ENCODE results near the gene ESF1. TPM values are rescaled to one million over a fixed set of nuclear protein-coding genes. Genes with fewer than 3 reads are reported as not detected.

Gene ESF1
- total and polyA plus RNA-seq, 4 donors, result 7.9 to 14.6 (median 10.4) TPM

GRCh38 chr20:13790708-13791107, 6.0 kb upstream of the ESF1 start:
- no peak for TF ChIP-seq CTCF (IDR thresholded peaks at IDR 0.05; ENCODE audit: control extremely low read depth, extremely low read depth)

DNA sequence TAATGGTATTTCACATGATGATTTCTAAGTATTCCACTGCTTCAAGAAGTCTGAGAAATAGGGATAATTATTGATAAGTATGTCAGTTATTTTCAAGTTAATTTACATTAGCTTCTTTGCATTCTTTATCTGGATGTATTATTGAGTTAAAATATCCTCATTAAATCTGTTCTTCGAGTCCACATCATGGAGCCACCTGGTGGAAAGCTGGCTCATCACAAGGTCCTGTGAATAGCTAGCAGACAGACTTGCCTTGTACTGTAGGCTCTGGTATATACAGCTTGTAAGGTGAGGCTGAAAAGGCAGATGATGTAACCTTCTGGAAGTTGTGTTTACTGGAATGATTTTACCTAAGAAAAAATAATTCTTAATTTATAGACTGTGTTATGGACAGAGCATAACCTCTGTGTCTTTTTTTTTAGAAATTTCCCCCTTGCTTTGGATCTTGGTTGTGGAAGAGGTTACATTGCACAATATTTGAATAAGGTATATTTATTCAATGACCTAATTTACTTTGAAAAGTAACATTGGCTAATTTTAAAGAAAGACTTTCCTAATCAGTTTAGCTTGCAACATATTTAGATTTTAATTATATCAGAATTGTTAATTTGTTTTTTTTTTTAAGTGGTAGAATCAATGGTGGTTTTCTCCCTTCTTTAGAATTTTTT, 3.6 kb upstream of the ESF1 start:
- H3K9me3 ChIP-seq (ENCODE audit: control insufficient read depth in 4 of 4, insufficient read depth in 3 of 4, low read length in 3 of 4), result no peaks in the 10 kb centered on the region
- H3K4me3 ChIP-seq, result no peak overlapping the region
- no peaks in the 10 kb centered on the region for H3K27me3 ChIP-seq (ENCODE audit: control insufficient read depth in 3 of 3, insufficient read depth in 3 of 3, low read length in 2 of 3)
- peaks cover 4 to 22% (median 8%) of the 10 kb centered on the region in 5 donors for H3K4me1 ChIP-seq (ENCODE audit: control insufficient read depth in 5 of 5, insufficient read depth in 5 of 5, low read length in 5 of 5)
- H3K9ac ChIP-seq (ENCODE audit: insufficient read depth in 1 of 2, low read length in 2 of 2), result no peak overlapping the region
- ATAC-seq (ENCODE audit: insufficient read depth, low FRiP score) (no peak), DNase-seq (peak; percentile 49 to 66 (median 59))
- 6 to 22% methylated on average over 1 of the region's 1 CpG for WGBS, 2 donors
- H3K27ac ChIP-seq (ENCODE audit: low read depth in 1 of 2, low read length in 1 of 2), result no peak overlapping the region
- no peak for TF ChIP-seq CTCF (IDR thresholded peaks at IDR 0.05; ENCODE audit: control extremely low read depth, extremely low read depth)
- peaks cover 5 to 29% (median 9%) of the 10 kb centered on the region in 4 donors for H3K36me3 ChIP-seq (ENCODE audit: control insufficient read depth in 4 of 4, insufficient read depth in 4 of 4, low read length in 4 of 4)

More at GRCh38 chr20:13790708-13791107, 6.0 kb upstream of the ESF1 start:
- Histone ChIP-seq H3K9me3 (ENCODE audit: control insufficient read depth in 4 of 4, insufficient read depth in 3 of 4, low read length in 3 of 4) (no peaks in the 10 kb centered on the region), H3K36me3 (ENCODE audit: control insufficient read depth in 4 of 4, insufficient read depth in 4 of 4, low read length in 4 of 4) (peaks cover 11 to 35% (median 17%) of the 10 kb centered on the region in 4 donors), H3K9ac (ENCODE audit: insufficient read depth in 1 of 2, low read length in 2 of 2) (no peak overlapping the region), H3K4me3 (no peak overlapping the region), H3K27ac (ENCODE audit: low read depth in 1 of 2, low read length in 1 of 2) (no peak overlapping the region), H3K4me1 (ENCODE audit: control insufficient read depth in 5 of 5, insufficient read depth in 5 of 5, low read length in 5 of 5) (peaks cover 0 to 22% (median 5%) of the 10 kb centered on the region in 5 donors), H3K27me3 (ENCODE audit: control insufficient read depth in 3 of 3, insufficient read depth in 3 of 3, low read length in 2 of 3) (no peaks in the 10 kb centered on the region)
- 92 to 94% methylated on average over 2 of the region's 2 CpGs for WGBS, 2 donors
- no peak for DNase-seq
- ATAC-seq (ENCODE audit: insufficient read depth, low FRiP score), result no peak

DNA sequence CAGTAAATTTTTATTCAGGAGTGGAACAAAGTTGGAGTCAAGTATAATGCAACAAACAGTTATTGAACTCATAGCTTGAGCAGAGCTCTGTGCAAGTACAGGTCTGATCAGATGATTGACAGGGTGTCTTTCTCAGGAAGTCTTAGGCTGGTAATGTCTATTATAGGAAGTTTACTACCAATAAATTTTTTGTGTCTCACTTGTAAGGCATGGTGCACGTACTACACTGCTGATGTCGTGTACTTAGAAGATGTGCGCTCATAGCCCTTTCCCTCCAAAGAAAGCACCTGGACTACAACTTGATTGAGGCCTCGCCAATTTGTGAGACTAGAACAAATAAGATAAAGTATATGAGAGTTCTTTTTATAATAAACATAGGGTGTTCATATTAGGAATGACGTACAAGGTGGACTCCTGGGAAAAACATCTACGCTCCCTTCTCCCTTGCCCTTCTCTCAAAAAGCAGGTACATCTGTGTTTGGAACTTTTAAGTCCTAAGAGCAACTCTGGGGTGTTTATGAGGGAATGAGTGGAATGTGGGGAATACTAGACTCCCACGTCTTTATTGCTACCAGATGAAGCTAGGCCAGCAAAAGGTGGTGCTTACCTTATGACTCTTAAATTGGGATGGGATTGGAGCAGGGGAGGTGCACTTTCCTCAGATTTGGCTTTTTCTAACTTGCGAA, 1.6 kb upstream of the ESF1 start:
- 68 to 85% methylated on average over 8 of the region's 8 CpGs for WGBS, 2 donors
- DNase-seq, result no peak
- peaks cover 5 to 23% (median 7%) of the 10 kb centered on the region in 4 donors for H3K36me3 ChIP-seq (ENCODE audit: control insufficient read depth in 4 of 4, insufficient read depth in 4 of 4, low read length in 4 of 4)
- H3K27me3 ChIP-seq (ENCODE audit: control insufficient read depth in 3 of 3, insufficient read depth in 3 of 3, low read length in 2 of 3), result no peaks in the 10 kb centered on the region
- H3K4me1 ChIP-seq (ENCODE audit: control insufficient read depth in 5 of 5, insufficient read depth in 5 of 5, low read length in 5 of 5), result peaks cover 5 to 18% (median 8%) of the 10 kb centered on the region in 5 donors
- ATAC-seq (ENCODE audit: insufficient read depth, low FRiP score), result no peak
- H3K4me3 ChIP-seq, result no peak overlapping the region
- no peaks in the 10 kb centered on the region for H3K9me3 ChIP-seq (ENCODE audit: control insufficient read depth in 4 of 4, insufficient read depth in 3 of 4, low read length in 3 of 4)
- peak overlapping the region in 1 of 2 donors; percentile 30 for H3K9ac ChIP-seq (ENCODE audit: insufficient read depth in 1 of 2, low read length in 2 of 2)
- no peak for TF ChIP-seq CTCF (IDR thresholded peaks at IDR 0.05; ENCODE audit: control extremely low read depth, extremely low read depth)
- H3K27ac ChIP-seq (ENCODE audit: low read depth in 1 of 2, low read length in 1 of 2), result peak overlapping the region in 1 of 2 donors; percentile 35
